IMR-90 (cell line): ENCODE data around the gene GNL2. TPM values are rescaled to one million over a fixed set of nuclear protein-coding genes. Genes with fewer than 3 reads are reported as not detected.

ENCODE experiments used
- ATAC-seq: fragments of 200-7000 bp; cut with Tn5 transposase; 2 replicates; pipeline ENCODE4 v1.9.1; 2020; ENCODE audit warnings: low read depth, mild to moderate bottlenecking, moderate library complexity
- BruUV-seq: library from RNA; stranded (reverse); fragments of 400-500 nt; replicated peaks from 2 replicates; lab custom pipeline; 2021; lab: Mats Ljungman, UMichigan
- CTCF ChIA-PET: fragments of 300-600 bp; formaldehyde crosslinking; extraction: SDS; loops from one replicate; lab custom pipeline; 2021; ENCODE audit warnings: antibody characterized with exemption; lab: Yijun Ruan, JAX
- POLR2A ChIA-PET: fragments of 300-600 bp; sonication (Branson Sonifier 250); formaldehyde crosslinking; loops from one replicate; lab custom pipeline; 2022; ENCODE audit warnings: antibody characterized with exemption; ENCODE audit not compliant: unreplicated experiment; lab: Charles Lee
- DNase-seq: peaks from one replicate; pipeline ENCODE4 v3.0.0; 2013
- H2AFZ ChIP-seq: replicated peaks from 2 replicates; pipeline ENCODE3; 2013; ENCODE audit warnings: low read length, mild to moderate bottlenecking; ENCODE audit not compliant: poor library complexity
- H2AK5ac ChIP-seq: 2 replicates; pipeline ENCODE4 v1.6.1; 2013; ENCODE audit warnings: low read depth, low read length, inconsistent platforms
- H2AK9ac ChIP-seq: replicated peaks from 2 replicates; pipeline ENCODE3; 2013; ENCODE audit warnings: mild to moderate bottlenecking, low read depth, low read length, moderate library complexity; ENCODE audit not compliant: poor library complexity
- H2BK120ac ChIP-seq: 2 replicates; pipeline ENCODE4 v1.6.1; 2013; ENCODE audit warnings: low read depth, low read length, inconsistent platforms
- H2BK15ac ChIP-seq: 3 replicates; pipeline ENCODE4 v1.6.1; 2013; ENCODE audit warnings: low read depth, low read length, inconsistent platforms
- H2BK20ac ChIP-seq: 2 replicates; pipeline ENCODE4 v1.6.1; 2013; ENCODE audit warnings: low read depth, mild to moderate bottlenecking, inconsistent platforms, low read length, moderate library complexity
- H2BK5ac ChIP-seq: 2 replicates; pipeline ENCODE4 v1.6.1; 2013; ENCODE audit warnings: mild to moderate bottlenecking, low read depth, low read length, inconsistent platforms; ENCODE audit not compliant: poor library complexity, severe bottlenecking
- H3K14ac ChIP-seq: replicated peaks from 2 replicates; pipeline ENCODE4 v1.6.1; 2013; ENCODE audit warnings: low read depth, low read length, inconsistent platforms
- H3K18ac ChIP-seq: 2 replicates; pipeline ENCODE4 v1.6.1; 2013; ENCODE audit warnings: low read depth, low read length, control low read depth
- H3K23ac ChIP-seq: 2 replicates; pipeline ENCODE4 v1.6.1; 2013; ENCODE audit warnings: low read depth, low read length, inconsistent platforms
- H3K27ac ChIP-seq: 2 replicates; pipeline ENCODE4 v1.5.1; 2013; ENCODE audit warnings: mild to moderate bottlenecking, control low read depth, low read length; ENCODE audit not compliant: insufficient read depth
- H3K27me3 ChIP-seq: 2 replicates; pipeline ENCODE4 v1.6.1; 2013; ENCODE audit warnings: low read length; ENCODE audit not compliant: control insufficient read depth, insufficient read depth
- H3K36me3 ChIP-seq: 2 replicates; pipeline ENCODE4 v1.6.1; 2013; ENCODE audit warnings: low read length, mixed read lengths; ENCODE audit not compliant: control insufficient read depth, insufficient read depth
- H3K4ac ChIP-seq: 2 replicates; pipeline ENCODE4 v1.6.1; 2013; ENCODE audit warnings: low read depth, low read length, inconsistent platforms
- H3K4me1 ChIP-seq: 2 replicates; pipeline ENCODE4 v1.6.1; 2013; ENCODE audit warnings: low read length, mixed read lengths; ENCODE audit not compliant: control insufficient read depth, insufficient read depth
- H3K4me2 ChIP-seq: 2 replicates; pipeline ENCODE4 v1.6.1; 2013; ENCODE audit warnings: low read depth, mild to moderate bottlenecking, control low read depth, low read length, moderate library complexity
- H3K4me3 ChIP-seq: 2 replicates; pipeline ENCODE4 v1.5.1; 2013; ENCODE audit warnings: low read depth, mild to moderate bottlenecking, control low read depth, low read length, moderate library complexity; ENCODE audit not compliant: insufficient read depth
- H3K56ac ChIP-seq: 2 replicates; pipeline ENCODE4 v1.6.1; 2013; ENCODE audit warnings: low read length, inconsistent platforms; ENCODE audit not compliant: insufficient read depth; ENCODE audit errors: extremely low read depth
- H3K79me1 ChIP-seq, 2 experiments: 2 replicates each; pipeline ENCODE4 v1.6.1; 2013; ENCODE audit warnings: low read length in 2 of 2, inconsistent platforms in 1 of 2, low read depth in 1 of 2
- H3K9ac ChIP-seq: 2 replicates; pipeline ENCODE4 v1.6.1; 2013; ENCODE audit warnings: low read depth, low read length, control low read depth
- H3K9me1 ChIP-seq: 2 replicates; pipeline ENCODE4 v1.6.1; 2013; ENCODE audit warnings: low read length, inconsistent platforms; ENCODE audit not compliant: insufficient read depth
- H3K9me3 ChIP-seq: 2 replicates; pipeline ENCODE4 v1.6.1; 2013; ENCODE audit warnings: low read length; ENCODE audit not compliant: control insufficient read depth, insufficient read depth
- H4K20me1 ChIP-seq: 2 replicates; pipeline ENCODE4 v1.6.1; 2013; ENCODE audit warnings: low read length, inconsistent platforms; ENCODE audit not compliant: insufficient read depth
- H4K5ac ChIP-seq: 2 replicates; pipeline ENCODE4 v1.6.1; 2013; ENCODE audit warnings: mild to moderate bottlenecking, low read depth, low read length, control low read depth
- H4K8ac ChIP-seq, 2 experiments: 2 replicates each; pipeline ENCODE4 v1.6.1; 2013; ENCODE audit warnings: low read depth in 2 of 2, low read length in 2 of 2, control low read depth in 1 of 2, inconsistent platforms in 1 of 2
- H4K91ac ChIP-seq: 2 replicates; pipeline ENCODE4 v1.6.1; 2013; ENCODE audit warnings: low read depth, low read length, inconsistent platforms; ENCODE audit not compliant: insufficient read depth
- BHLHE40 ChIP-seq: fragments of 150-350 bp; IDR thresholded peaks from 2 replicates; pipeline ENCODE4 v1.6.1; 2016; ENCODE audit warnings: mild to moderate bottlenecking, low read depth, low read length
- CHD1 ChIP-seq: IDR thresholded peaks from 2 replicates; pipeline ENCODE4 v1.6.1; 2012; ENCODE audit warnings: low read depth, low read length, improper control_type of control experiment
- FOS ChIP-seq: fragments of 150-350 bp; IDR thresholded peaks from 2 replicates; pipeline ENCODE4 v1.6.1; 2016; ENCODE audit warnings: low read depth, low read length
- MAFK ChIP-seq: IDR thresholded peaks from 2 replicates; pipeline ENCODE4 v1.6.1; 2012; ENCODE audit warnings: low read depth, low read length, improper control_type of control experiment
- MAZ ChIP-seq: IDR thresholded peaks from 2 replicates; pipeline ENCODE4 v1.6.1; 2012; ENCODE audit warnings: low read depth, mild to moderate bottlenecking, low read length, improper control_type of control experiment, moderate library complexity, borderline replicate concordance
- MXI1 ChIP-seq: IDR thresholded peaks from 2 replicates; pipeline ENCODE4 v1.6.1; 2012; ENCODE audit warnings: low read depth, mild to moderate bottlenecking, low read length, moderate library complexity, borderline replicate concordance
- NFE2L2 ChIP-seq: fragments of 150-350 bp; IDR thresholded peaks from 2 replicates; pipeline ENCODE4 v1.6.1; 2016; ENCODE audit warnings: low read depth, mild to moderate bottlenecking, low read length
- POLR2A ChIP-seq: IDR thresholded peaks from 2 replicates; pipeline ENCODE4 v1.6.1; 2012; ENCODE audit warnings: mild to moderate bottlenecking, low read depth, low read length
- RAD21 ChIP-seq: IDR thresholded peaks from 2 replicates; pipeline ENCODE4 v1.6.1; 2012; ENCODE audit warnings: low read length, improper control_type of control experiment
- RCOR1 ChIP-seq: IDR thresholded peaks from 2 replicates; pipeline ENCODE4 v1.6.1; 2012; ENCODE audit warnings: mild to moderate bottlenecking, low read length, improper control_type of control experiment; ENCODE audit not compliant: insufficient replicate concordance
- RFX5 ChIP-seq: IDR thresholded peaks from 2 replicates; pipeline ENCODE4 v1.8.0; 2012; ENCODE audit warnings: low read depth, mild to moderate bottlenecking, low read length, moderate library complexity
- SMC3 ChIP-seq: fragments of 150-350 bp; IDR thresholded peaks from 2 replicates; pipeline ENCODE4 v1.6.1; 2016; ENCODE audit warnings: low read depth, mild to moderate bottlenecking, antibody characterized with exemption, low read length, moderate library complexity
- WGBS, 2 experiments: methylation state at CpG; one replicate each; pipeline versions ENCODE4 v1.1.5 to v1.1.7; 2013; ENCODE audit warnings: missing lambda C conversion rate in 2 of 2; ENCODE audit not compliant: insufficient read length in 1 of 2; ENCODE audit errors: extremely low coverage in 2 of 2; 5-methylcytosine and 5-hydroxymethylcytosine counted together
- dilution Hi-C: fragments of 300-500 bp; cut with HindIII; formaldehyde crosslinking; loops from one replicate; pipeline ENCODE4 v1.14.3; 2018; ENCODE audit warnings: low sequenced_read_pairs; ENCODE audit not compliant: unreplicated experiment
- in situ Hi-C: fragments of 300-500 bp; cut with MboI; formaldehyde crosslinking; loops from 3 replicates; pipeline ENCODE4 v1.14.3; 2019; ENCODE audit warnings: low sequenced_read_pairs, inconsistent platforms, mixed read lengths
- intact Hi-C: fragments of 100-400 bp; cut with micrococcal nuclease; formaldehyde crosslinking; loops from 2 replicates; pipeline ENCODE4 v1.10.0; 2022
- polyA plus RNA-seq, 3 experiments: library from polyadenylated mRNA; depleted of rRNA; stranded (reverse); fragments of >200 nt; gene quantifications; 2 replicates each; pipeline ENCODE4 v1.2.3, GENCODE V29; 2012; ENCODE audit warnings: low replicate concordance in 1 of 3
- total RNA-seq: library from RNA; depleted of rRNA; stranded (reverse); fragments of >200 nt; gene quantifications from 2 replicates; pipeline ENCODE4 v1.2.3, GENCODE V29; 2012
- TF ChIP-seq, protein P1 (sequence below): fragments of 150-350 bp; IDR thresholded peaks from 2 replicates; pipeline ENCODE4 v1.6.1; 2016; ENCODE audit warnings: low read depth, mild to moderate bottlenecking, low read length, moderate library complexity, borderline replicate concordance
- TF ChIP-seq, protein P2 (sequence below): fragments of 150-350 bp; IDR thresholded peaks from 2 replicates; pipeline ENCODE4 v1.6.1; 2017; ENCODE audit warnings: mild to moderate bottlenecking, antibody characterized with exemption, low read length, low read depth
- TF ChIP-seq, protein P3 (sequence below): conservative IDR thresholded peaks from 2 replicates; pipeline ENCODE4 v1.5.1; 2012; ENCODE audit warnings: mild to moderate bottlenecking, low read depth, low read length, improper control_type of control experiment

Gene GNL2
- total and polyA plus RNA-seq, 2 of the 4 experiments (the other 2 are of a cell fraction), result 42.9 to 77.4 TPM

DNA sequence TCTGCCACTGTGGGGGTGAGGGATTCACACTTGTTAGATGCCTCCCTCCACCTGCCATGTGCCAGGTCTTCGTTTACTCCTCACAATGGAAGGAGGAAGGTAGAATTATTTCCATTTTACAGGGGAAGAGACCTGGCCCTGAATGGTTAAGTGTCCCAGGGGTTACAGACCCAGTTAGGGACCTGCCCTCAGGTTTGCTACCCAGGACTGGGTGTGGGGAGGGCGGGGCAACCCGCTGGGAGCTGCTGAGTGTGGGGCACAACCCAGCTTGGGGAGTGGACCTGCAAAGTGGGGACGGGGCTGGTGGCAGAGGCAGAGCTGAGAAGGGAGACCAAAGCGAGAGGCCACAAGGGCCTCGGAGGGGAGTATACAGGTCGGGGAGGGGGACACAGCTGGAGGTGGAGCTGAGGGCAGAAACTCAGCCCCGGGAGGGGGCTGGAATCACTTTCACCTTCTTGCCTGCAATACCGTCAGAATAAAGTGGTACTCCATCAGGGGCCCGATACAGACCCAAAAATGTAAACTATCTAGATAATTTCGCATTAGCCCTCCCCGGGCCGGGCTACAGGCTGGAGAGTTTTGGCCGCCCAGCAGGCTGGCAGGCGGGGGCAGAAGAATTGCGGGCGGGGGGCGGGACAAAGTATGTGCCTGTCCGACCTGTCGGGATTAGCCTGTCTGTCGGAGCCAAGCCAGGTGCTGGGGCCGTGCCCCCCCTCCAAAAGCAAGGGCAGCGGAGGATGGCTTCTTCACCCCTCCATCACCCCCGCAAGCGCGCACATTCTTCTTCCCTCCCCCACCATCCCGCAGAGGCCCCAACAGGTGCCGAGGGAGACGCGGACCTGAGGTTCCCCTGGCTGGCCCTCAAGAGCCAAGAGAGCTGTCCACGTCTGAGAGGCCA, 37.6 kb upstream of the GNL2 start:
- DNase-seq (no peak), ATAC-seq (no peak)
- H3K9me3 ChIP-seq, result no peaks in the 10 kb centered on the region
- H3K4me2 ChIP-seq, result no peak overlapping the region
- intact Hi-C loops (no loop called here), in situ Hi-C loops (no loop called here), dilution Hi-C loops (no loop called here)
- 0% methylated on average over 2 of the region's 31 CpGs; no CpG with 5 or more reads in 1 of the 2 experiments for WGBS, 2 experiments
- no peak overlapping the region for H2AFZ ChIP-seq
- no peak overlapping the region for H3K4me3 ChIP-seq
- no peak overlapping the region for H3K27ac ChIP-seq
- H4K5ac ChIP-seq, result no peak overlapping the region
- CTCF ChIA-PET, result no interaction called here
- H3K4ac ChIP-seq, result no peak overlapping the region
- no peak overlapping the region for H2BK5ac ChIP-seq
- H2BK15ac ChIP-seq, result no peak overlapping the region
- no peak overlapping the region for H3K23ac ChIP-seq
- no peaks in the 10 kb centered on the region for H3K36me3 ChIP-seq
- no peak overlapping the region for H4K91ac ChIP-seq
- H2BK120ac ChIP-seq, result no peak overlapping the region
- H3K4me1 ChIP-seq, result no peaks in the 10 kb centered on the region
- no peaks in the 10 kb centered on the region for H3K9me1 ChIP-seq
- no peak overlapping the region for H3K18ac ChIP-seq
- H2AK9ac ChIP-seq, result no peak overlapping the region
- BruUV-seq, result no TSS peak
- no peaks in the 10 kb centered on the region for H4K20me1 ChIP-seq
- H2BK20ac ChIP-seq, result no peak overlapping the region
- no peak overlapping the region for H4K8ac ChIP-seq
- peaks cover 88% of the 10 kb centered on the region for H3K27me3 ChIP-seq
- H3K9ac ChIP-seq, result no peak overlapping the region
- no peak overlapping the region for H2AK5ac ChIP-seq
- H3K79me1 ChIP-seq, result no peaks in the 10 kb centered on the region
- POLR2A ChIA-PET, result no interaction called here
- H3K14ac ChIP-seq, result no peak overlapping the region
- H3K56ac ChIP-seq, result no peak overlapping the region
- TF ChIP-seq, protein P1, sequence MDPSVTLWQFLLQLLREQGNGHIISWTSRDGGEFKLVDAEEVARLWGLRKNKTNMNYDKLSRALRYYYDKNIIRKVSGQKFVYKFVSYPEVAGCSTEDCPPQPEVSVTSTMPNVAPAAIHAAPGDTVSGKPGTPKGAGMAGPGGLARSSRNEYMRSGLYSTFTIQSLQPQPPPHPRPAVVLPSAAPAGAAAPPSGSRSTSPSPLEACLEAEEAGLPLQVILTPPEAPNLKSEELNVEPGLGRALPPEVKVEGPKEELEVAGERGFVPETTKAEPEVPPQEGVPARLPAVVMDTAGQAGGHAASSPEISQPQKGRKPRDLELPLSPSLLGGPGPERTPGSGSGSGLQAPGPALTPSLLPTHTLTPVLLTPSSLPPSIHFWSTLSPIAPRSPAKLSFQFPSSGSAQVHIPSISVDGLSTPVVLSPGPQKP, result no peak
- TF ChIP-seq, protein P2, sequence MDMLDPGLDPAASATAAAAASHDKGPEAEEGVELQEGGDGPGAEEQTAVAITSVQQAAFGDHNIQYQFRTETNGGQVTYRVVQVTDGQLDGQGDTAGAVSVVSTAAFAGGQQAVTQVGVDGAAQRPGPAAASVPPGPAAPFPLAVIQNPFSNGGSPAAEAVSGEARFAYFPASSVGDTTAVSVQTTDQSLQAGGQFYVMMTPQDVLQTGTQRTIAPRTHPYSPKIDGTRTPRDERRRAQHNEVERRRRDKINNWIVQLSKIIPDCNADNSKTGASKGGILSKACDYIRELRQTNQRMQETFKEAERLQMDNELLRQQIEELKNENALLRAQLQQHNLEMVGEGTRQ, result no peak
- TF ChIP-seq SMC3 (no peak), MAZ (no peak), FOS (no peak), BHLHE40 (no peak), NFE2L2 (no peak), CHD1 (no peak), POLR2A (no peak), RAD21 (no peak), RFX5 (no peak), MXI1 (no peak), MAFK (no peak), RCOR1 (no peak)
- TF ChIP-seq, protein P3, sequence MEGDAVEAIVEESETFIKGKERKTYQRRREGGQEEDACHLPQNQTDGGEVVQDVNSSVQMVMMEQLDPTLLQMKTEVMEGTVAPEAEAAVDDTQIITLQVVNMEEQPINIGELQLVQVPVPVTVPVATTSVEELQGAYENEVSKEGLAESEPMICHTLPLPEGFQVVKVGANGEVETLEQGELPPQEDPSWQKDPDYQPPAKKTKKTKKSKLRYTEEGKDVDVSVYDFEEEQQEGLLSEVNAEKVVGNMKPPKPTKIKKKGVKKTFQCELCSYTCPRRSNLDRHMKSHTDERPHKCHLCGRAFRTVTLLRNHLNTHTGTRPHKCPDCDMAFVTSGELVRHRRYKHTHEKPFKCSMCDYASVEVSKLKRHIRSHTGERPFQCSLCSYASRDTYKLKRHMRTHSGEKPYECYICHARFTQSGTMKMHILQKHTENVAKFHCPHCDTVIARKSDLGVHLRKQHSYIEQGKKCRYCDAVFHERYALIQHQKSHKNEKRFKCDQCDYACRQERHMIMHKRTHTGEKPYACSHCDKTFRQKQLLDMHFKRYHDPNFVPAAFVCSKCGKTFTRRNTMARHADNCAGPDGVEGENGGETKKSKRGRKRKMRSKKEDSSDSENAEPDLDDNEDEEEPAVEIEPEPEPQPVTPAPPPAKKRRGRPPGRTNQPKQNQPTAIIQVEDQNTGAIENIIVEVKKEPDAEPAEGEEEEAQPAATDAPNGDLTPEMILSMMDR, result no peak
